Measurements from ENCODE around the gene RAD51B.

DNA sequence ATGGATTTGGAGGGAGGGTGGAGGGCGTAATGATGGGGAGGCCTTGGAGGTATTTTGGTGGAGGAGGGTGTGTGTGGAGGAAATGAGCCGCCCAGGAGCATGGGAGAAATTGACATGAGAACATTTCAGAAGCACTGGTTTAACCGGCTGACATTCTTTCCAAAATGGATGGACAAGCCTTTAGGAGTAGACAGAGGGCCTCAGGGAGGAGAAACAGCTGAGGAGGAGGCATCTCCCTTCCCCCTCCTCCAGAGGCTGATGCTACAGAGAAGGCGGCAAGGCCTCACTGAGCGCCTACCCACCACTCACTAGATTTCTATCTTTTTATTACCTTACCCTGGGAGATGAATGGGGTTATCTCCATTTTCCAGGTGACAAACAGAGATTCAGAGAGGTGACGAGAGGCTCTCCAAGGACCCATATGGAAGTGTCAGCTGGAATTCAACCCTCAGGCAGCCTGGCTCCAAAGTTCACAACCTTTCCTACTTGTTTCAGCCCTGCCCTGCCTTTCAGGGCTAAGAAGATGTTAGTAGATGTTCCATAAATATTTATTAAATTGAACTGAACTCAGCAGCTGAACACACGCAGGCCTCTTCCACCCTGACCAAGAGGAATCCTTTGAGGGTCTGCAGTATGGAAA lies 683.7 kb downstream of the RAD51B start:
- TF ChIP-seq GABPB1 (CRISPR knock-in tag; IDR thresholded peaks at IDR 0.05) (no peak), ELF1 (CRISPR knock-in tag; IDR thresholded peaks at IDR 0.05) (no peak), HNF4G (IDR thresholded peaks at IDR 0.05; ENCODE audit: borderline replicate concordance, low read depth, low read length) (no peak), HNF4G (CRISPR knock-in tag; IDR thresholded peaks at IDR 0.05; ENCODE audit: borderline replicate concordance, low read depth) (no peak)
- TF ChIP-seq, protein P1, sequence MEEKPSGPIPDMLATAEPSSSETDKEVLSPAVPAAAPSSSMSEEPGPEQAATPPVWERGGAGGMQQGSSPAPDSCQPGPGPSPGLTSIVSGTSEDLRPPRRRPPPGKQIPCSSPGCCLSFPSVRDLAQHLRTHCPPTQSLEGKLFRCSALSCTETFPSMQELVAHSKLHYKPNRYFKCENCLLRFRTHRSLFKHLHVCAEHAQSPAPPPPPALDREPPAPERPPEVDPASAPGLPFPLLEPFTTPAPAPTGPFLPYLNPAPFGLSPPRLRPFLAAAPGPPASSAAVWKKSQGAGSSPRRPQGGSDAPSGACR (CRISPR knock-in tag; IDR thresholded peaks at IDR 0.05) = no peak

Data from HepG2 (cell line).